Testis (tissue), 3 donors: ENCODE results near the gene ZIM2. TPM values are rescaled to one million over a fixed set of nuclear protein-coding genes. Genes with fewer than 3 reads are reported as not detected.
"Not testable (repeated sequence)": the region's sequence is repeated elsewhere in the genome, so short reads cannot be mapped to it uniquely, and the experiment has no call there.

ENCODE experiments used
- DNase-seq: peaks from one replicate; pipeline ENCODE4 v3.0.0-alpha.2; 2019
- H3K27ac ChIP-seq, 2 donors: fragments of 200-600 bp; sonication (generic); one replicate each; pipeline ENCODE4 v1.5.1; 2019
- H3K27me3 ChIP-seq: fragments of 200-600 bp; sonication (generic); one replicate; pipeline ENCODE4 v1.5.1; 2019
- H3K36me3 ChIP-seq: fragments of 200-600 bp; sonication (generic); one replicate; pipeline ENCODE4 v1.5.1; 2017; ENCODE audit warnings: low read depth; ENCODE audit errors: missing control alignments
- H3K4me1 ChIP-seq: fragments of 200-600 bp; sonication (generic); one replicate; pipeline ENCODE4 v1.5.1; 2019
- H3K4me3 ChIP-seq, 2 donors: fragments of 200-600 bp; sonication (generic); one replicate each; pipeline ENCODE4 v1.5.1; 2017 to 2019
- H3K9me3 ChIP-seq: fragments of 200-600 bp; sonication (generic); one replicate; pipeline ENCODE4 v1.5.1; 2017
- CTCF ChIP-seq, 3 experiments: fragments of 450-650 bp in 2 of 3; fragments of 200-600 bp in 1 of 3; sonication (generic) in 1 of 3; IDR thresholded peaks; one replicate each; pipeline ENCODE4 v1.5.1; 2016 to 2019; ENCODE audit warnings: antibody characterized with exemption in 3 of 3, mild to moderate bottlenecking in 2 of 3, moderate library complexity in 1 of 3
- POLR2A ChIP-seq: fragments of 450-650 bp; IDR thresholded peaks from one replicate; pipeline ENCODE4 v1.6.1; 2017; ENCODE audit warnings: antibody characterized with exemption, mild to moderate bottlenecking, moderate library complexity
- WGBS, 2 donors: methylation state at CpG; one replicate each; pipeline ENCODE4 v1.1.5; 2018; 5-methylcytosine and 5-hydroxymethylcytosine counted together
- intact Hi-C: fragments of 100-400 bp; cut with DNase I; formaldehyde crosslinking; loops from one replicate; pipeline ENCODE4 v1.15.1; 2023; ENCODE audit warnings: low total_unique reads
- polyA plus RNA-seq: library from polyadenylated mRNA; stranded (reverse); fragments of 350-450 nt; fragmentation: Illumina TruSeq; extraction: RNeasy Lipid Tissue Mini Kit (QIAGEN cat#74804); gene quantifications from one replicate; pipeline ENCODE4 v1.2.3, GENCODE V29; 2014; ENCODE audit warnings: low read depth, low replicate concordance; ENCODE audit not compliant: insufficient read depth
- total RNA-seq, 2 donors: library from RNA; depleted of rRNA; stranded (reverse); fragments of >200 nt; gene quantifications; one replicate each; pipeline ENCODE4 v1.2.3, GENCODE V29; 2016

The ZIM2 gene
- total and polyA plus RNA-seq, 3 donors from 2014 or later: 9.7 to 18.3 (median 12.9) TPM

- WGBS, 2 donors: 94 to 96% methylated on average over 1 of the region's 1 CpG
- Histone ChIP-seq H3K4me1 (peaks cover 1% of the 10 kb centered on the region), H3K9me3 (no peaks in the 10 kb centered on the region), H3K4me3 (no peak overlapping the region), H3K27ac (no peak overlapping the region), H3K27me3 (no peaks in the 10 kb centered on the region), H3K36me3 (no peaks in the 10 kb centered on the region)
- intact Hi-C loops: no loop called here
- TF ChIP-seq CTCF (IDR thresholded peaks at IDR 0.05) (no peak), POLR2A (no peak)
- no peak for DNase-seq
These were observed 27.9 kb upstream of the ZIM2 start for GRCh38 chr19:56868446-56868845.

GRCh38 chr19:56866538-56866937, 26.0 kb upstream of the ZIM2 start:
- WGBS, 2 donors: 36 to 54% methylated on average over 2 of the region's 2 CpGs
- intact Hi-C loops: no loop called here
- Histone ChIP-seq H3K4me3 (no peak overlapping the region), H3K27ac (no peak overlapping the region), H3K4me1 (peaks cover 14% of the 10 kb centered on the region), H3K36me3 (no peaks in the 10 kb centered on the region), H3K27me3 (no peaks in the 10 kb centered on the region), H3K9me3 (no peaks in the 10 kb centered on the region)
- no peak for DNase-seq
- TF ChIP-seq CTCF (IDR thresholded peaks at IDR 0.05) (no peak), POLR2A (no peak)

- intact Hi-C loops: no loop called here
- TF ChIP-seq CTCF (IDR thresholded peaks at IDR 0.05): no peak
- TF ChIP-seq POLR2A: no peak
- Histone ChIP-seq H3K9me3 (no peaks in the 10 kb centered on the region), H3K4me3 (peak overlapping the region; percentile 50 to 64), H3K27ac (peak overlapping the region; percentile 42 to 68), H3K4me1 (peaks cover 14% of the 10 kb centered on the region), H3K27me3 (no peaks in the 10 kb centered on the region), H3K36me3 (no peaks in the 10 kb centered on the region)
- 65 to 78% methylated on average over 36 to 50 of the region's 50 CpGs for WGBS, 2 donors
- peak; percentile 76 for DNase-seq
These were observed 24.1 kb upstream of the ZIM2 start for GRCh38 chr19:56864443-56865125.

GRCh38 chr19:56862741-56863140, 22.2 kb upstream of the ZIM2 start:
- H3K36me3 ChIP-seq: no peaks in the 10 kb centered on the region
- H3K27me3 ChIP-seq: no peaks in the 10 kb centered on the region
- WGBS, 2 donors: 26 to 49% methylated on average over 4 of the region's 4 CpGs
- H3K4me3 ChIP-seq: no peak overlapping the region
- H3K9me3 ChIP-seq: no peaks in the 10 kb centered on the region
- TF ChIP-seq POLR2A (no peak), CTCF (IDR thresholded peaks at IDR 0.05) (no peak)
- H3K4me1 ChIP-seq: peaks cover 14% of the 10 kb centered on the region
- DNase-seq: no peak
- no peak overlapping the region for H3K27ac ChIP-seq
- intact Hi-C loops: no loop called here

GRCh38 chr19:56860409-56860808, 19.9 kb upstream of the ZIM2 start:
- H3K4me1 ChIP-seq: peaks cover 14% of the 10 kb centered on the region
- H3K27ac ChIP-seq, DNase-seq, intact Hi-C loops, H3K9me3 ChIP-seq, H3K4me3 ChIP-seq, H3K36me3 ChIP-seq, H3K27me3 ChIP-seq: not testable (repeated sequence)
- WGBS, 2 donors: 89 to 90% methylated on average over 10 of the region's 10 CpGs
